Suprapubic skin (tissue), 4 donors: ENCODE data around the gene PEX11A. TPM values are rescaled to one million over a fixed set of nuclear protein-coding genes. Genes with fewer than 3 reads are reported as not detected.

ENCODE experiments used
- DNase-seq, 2 donors: peaks; one replicate each; pipeline ENCODE4 v3.0.0-alpha.2; 2019; ENCODE audit warnings: low spot score in 2 of 2
- H3K27ac ChIP-seq: fragments of 200-600 bp; sonication (generic); one replicate; pipeline ENCODE4 v1.5.1; 2019
- H3K27me3 ChIP-seq: fragments of 200-600 bp; sonication (generic); one replicate; pipeline ENCODE4 v1.5.1; 2019
- H3K36me3 ChIP-seq: fragments of 200-600 bp; sonication (generic); one replicate; pipeline ENCODE4 v1.5.1; 2019
- H3K4me1 ChIP-seq: fragments of 200-600 bp; sonication (generic); one replicate; pipeline ENCODE4 v1.5.1; 2019
- H3K4me3 ChIP-seq: fragments of 200-600 bp; sonication (generic); one replicate; pipeline ENCODE4 v1.5.1; 2019; ENCODE audit warnings: mild to moderate bottlenecking
- H3K9me3 ChIP-seq: fragments of 200-600 bp; sonication (generic); one replicate; pipeline ENCODE4 v1.5.1; 2019
- EP300 ChIP-seq: sonication (generic); formaldehyde crosslinking; IDR thresholded peaks from one replicate; pipeline ENCODE4 v1.6.1; 2017; ENCODE audit warnings: antibody characterized with exemption
- POLR2A ChIP-seq, 2 donors: fragments of 450-650 bp; IDR thresholded peaks; one replicate each; pipeline ENCODE4 v1.6.1; 2017; ENCODE audit warnings: antibody characterized with exemption in 2 of 2, mild to moderate bottlenecking in 2 of 2, moderate library complexity in 2 of 2
- POLR2AphosphoS5 ChIP-seq, 3 donors: sonication (generic); formaldehyde crosslinking; IDR thresholded peaks; one replicate each; pipeline ENCODE4 v1.6.1; 2017; ENCODE audit warnings: antibody characterized with exemption in 3 of 3
- WGBS: methylation state at CpG from one replicate; pipeline ENCODE4 v1.1.5; 2018; 5-methylcytosine and 5-hydroxymethylcytosine counted together
- total RNA-seq, 4 donors: library from RNA; depleted of rRNA; stranded (reverse); fragments of >200 nt; gene quantifications; one replicate each; pipeline ENCODE4 v1.1.0, GENCODE V29; 2016
- TF ChIP-seq, protein P1 (sequence below), 2 donors: fragments of 200-600 bp in 1 of 2; fragments of 450-650 bp in 1 of 2; sonication (generic) in 1 of 2; IDR thresholded peaks; one replicate each; pipeline ENCODE4 v1.5.1; 2016 to 2019; ENCODE audit warnings: antibody characterized with exemption in 2 of 2, mild to moderate bottlenecking in 1 of 2, moderate library complexity in 1 of 2

The PEX11A gene, protein sequence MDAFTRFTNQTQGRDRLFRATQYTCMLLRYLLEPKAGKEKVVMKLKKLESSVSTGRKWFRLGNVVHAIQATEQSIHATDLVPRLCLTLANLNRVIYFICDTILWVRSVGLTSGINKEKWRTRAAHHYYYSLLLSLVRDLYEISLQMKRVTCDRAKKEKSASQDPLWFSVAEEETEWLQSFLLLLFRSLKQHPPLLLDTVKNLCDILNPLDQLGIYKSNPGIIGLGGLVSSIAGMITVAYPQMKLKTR
- total RNA-seq = 10 to 100 TPM in 2 of 4 donors, 1 to 10 TPM in 2; 7.9 to 16.9 (median 10.6) TPM

DNA sequence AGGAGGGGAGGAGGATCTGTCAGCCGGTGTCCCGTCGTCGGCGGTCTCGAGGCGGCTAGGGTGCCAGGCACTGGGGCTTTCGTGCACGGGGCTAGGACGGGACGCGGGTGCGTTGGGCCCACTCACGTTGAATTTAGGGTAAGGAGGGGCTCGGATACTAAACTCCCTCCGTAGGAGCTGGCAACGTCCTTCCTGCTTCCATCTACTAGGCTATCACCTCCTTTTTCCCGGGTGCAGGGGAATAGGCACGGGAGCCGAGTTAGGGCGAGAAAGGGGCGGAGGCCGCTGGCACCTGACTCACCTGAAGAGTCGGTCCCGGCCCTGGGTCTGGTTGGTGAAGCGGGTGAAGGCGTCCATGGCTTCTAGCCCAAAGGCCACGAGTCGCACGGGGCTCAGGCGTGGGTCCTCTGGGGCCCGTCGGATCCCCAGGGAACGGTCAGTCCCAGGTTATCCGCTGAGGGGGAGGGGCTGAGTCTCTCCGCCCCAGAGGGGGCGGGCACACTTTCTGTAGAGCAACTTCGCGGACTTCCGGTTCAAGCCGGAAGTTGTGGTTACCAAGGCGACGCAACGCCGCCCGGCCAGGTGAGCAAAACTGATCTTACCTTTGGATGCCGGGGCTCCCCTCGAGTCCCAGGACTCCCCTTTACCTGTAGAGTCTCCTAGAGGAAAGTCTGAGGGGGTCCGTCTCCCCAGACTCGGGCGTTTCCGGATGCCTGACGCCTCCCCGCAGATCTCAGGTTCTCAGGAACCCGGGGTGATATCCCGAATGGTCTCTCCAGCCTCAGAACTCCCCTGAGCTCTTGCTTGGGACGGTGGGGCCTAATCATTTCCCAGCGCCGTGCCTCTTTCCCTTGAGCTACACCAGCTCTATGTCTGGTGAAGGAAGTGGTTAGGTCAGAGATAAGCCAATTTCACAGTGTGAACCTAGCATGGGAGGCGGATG lies at the start of gene PEX11A, which contains the start of gene WDR93:
Gene PEX11A (minus strand): TSS at position 479 of the 943 bp plus-strand sequence. CDS start 122 bp downstream, at position 357.
Gene WDR93 (plus strand): TSS at position 536 of the 943 bp plus-strand sequence. CDS start 10,936 bp downstream, outside the sequence.
- Histone ChIP-seq H3K9me3 (no peaks in the 10 kb centered on the region), H3K27me3 (no peaks in the 10 kb centered on the region), H3K27ac (peak within 1 kb of the TSS; percentile 63), H3K4me1 (peaks cover 18% of the 10 kb centered on the region), H3K36me3 (no peaks in the 10 kb centered on the region), H3K4me3 (peak within 1 kb of the TSS; percentile 91)
- peak; percentile 78 to 81 for DNase-seq
- 4% methylated on average over 28 of the region's 60 CpGs for WGBS
- peak in 1 of 2 donors; percentile 16 for TF ChIP-seq POLR2A (IDR thresholded peaks at IDR 0.05)
- TF ChIP-seq, protein P1, sequence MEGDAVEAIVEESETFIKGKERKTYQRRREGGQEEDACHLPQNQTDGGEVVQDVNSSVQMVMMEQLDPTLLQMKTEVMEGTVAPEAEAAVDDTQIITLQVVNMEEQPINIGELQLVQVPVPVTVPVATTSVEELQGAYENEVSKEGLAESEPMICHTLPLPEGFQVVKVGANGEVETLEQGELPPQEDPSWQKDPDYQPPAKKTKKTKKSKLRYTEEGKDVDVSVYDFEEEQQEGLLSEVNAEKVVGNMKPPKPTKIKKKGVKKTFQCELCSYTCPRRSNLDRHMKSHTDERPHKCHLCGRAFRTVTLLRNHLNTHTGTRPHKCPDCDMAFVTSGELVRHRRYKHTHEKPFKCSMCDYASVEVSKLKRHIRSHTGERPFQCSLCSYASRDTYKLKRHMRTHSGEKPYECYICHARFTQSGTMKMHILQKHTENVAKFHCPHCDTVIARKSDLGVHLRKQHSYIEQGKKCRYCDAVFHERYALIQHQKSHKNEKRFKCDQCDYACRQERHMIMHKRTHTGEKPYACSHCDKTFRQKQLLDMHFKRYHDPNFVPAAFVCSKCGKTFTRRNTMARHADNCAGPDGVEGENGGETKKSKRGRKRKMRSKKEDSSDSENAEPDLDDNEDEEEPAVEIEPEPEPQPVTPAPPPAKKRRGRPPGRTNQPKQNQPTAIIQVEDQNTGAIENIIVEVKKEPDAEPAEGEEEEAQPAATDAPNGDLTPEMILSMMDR (IDR thresholded peaks at IDR 0.05) = no peak

DNA sequence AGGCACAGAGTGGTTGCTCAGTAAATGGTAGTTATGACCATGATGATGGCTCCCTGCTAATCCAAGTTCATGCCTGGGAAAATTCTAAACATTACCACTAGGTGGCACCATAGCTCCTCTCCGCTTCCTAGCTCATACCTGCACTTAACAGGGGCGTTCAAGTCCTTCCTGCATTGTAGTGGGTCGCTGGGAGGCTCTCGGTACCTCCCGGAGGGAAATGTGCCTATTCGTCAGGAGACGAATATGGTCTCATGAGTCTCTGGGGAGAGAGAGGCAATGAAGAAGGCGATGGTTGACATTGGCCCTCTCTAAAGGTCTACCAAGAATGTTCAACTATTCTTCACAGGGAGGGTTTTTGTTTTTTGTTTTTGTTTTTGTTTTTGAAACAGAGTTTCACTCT lies 49.6 kb upstream of the PEX11A start:
- no peaks in the 10 kb centered on the region for H3K36me3 ChIP-seq
- no peaks in the 10 kb centered on the region for H3K9me3 ChIP-seq
- TF ChIP-seq, protein P1 (IDR thresholded peaks at IDR 0.05) = peak; percentile 83 to 91
- no peak for TF ChIP-seq EP300
- peaks cover 3% of the 10 kb centered on the region for H3K4me1 ChIP-seq
- peak in 1 of 2 donors; percentile 70 for DNase-seq
- WGBS = 9% methylated on average over 8 of the region's 8 CpGs
- no peak overlapping the region for H3K4me3 ChIP-seq
- H3K27ac ChIP-seq = no peak overlapping the region
- H3K27me3 ChIP-seq = peaks cover 3% of the 10 kb centered on the region

DNA sequence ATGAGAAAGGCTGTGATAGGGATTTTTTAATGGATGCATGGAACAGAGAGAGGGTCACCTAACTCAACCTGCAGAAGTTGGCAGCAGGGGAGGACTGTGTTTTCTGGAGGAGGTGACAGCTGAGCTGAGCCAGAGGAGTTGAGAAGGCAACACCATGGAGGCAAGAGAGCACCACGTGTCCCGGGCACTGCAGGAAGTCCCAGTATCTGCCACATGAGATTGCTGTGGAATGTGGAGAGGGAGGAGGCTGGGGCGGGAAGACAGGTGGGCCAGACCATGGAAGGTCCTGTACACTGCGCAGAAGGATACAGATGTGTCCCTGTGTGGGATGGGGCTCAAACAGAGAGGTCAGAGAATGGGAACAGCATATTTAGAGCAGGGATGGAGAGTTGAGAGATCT lies 45.2 kb upstream of the PEX11A start:
- Histone ChIP-seq H3K36me3 (no peaks in the 10 kb centered on the region), H3K9me3 (no peaks in the 10 kb centered on the region), H3K4me1 (peaks cover 3% of the 10 kb centered on the region), H3K27ac (no peak overlapping the region), H3K27me3 (no peaks in the 10 kb centered on the region), H3K4me3 (no peak overlapping the region)
- WGBS = 68% methylated on average over 4 of the region's 4 CpGs
- DNase-seq = no peak
- TF ChIP-seq EP300 (no peak), POLR2AphosphoS5 (IDR thresholded peaks at IDR 0.05) (no peak), POLR2A (IDR thresholded peaks at IDR 0.05) (no peak)
- TF ChIP-seq, protein P1 (IDR thresholded peaks at IDR 0.05) = no peak

DNA sequence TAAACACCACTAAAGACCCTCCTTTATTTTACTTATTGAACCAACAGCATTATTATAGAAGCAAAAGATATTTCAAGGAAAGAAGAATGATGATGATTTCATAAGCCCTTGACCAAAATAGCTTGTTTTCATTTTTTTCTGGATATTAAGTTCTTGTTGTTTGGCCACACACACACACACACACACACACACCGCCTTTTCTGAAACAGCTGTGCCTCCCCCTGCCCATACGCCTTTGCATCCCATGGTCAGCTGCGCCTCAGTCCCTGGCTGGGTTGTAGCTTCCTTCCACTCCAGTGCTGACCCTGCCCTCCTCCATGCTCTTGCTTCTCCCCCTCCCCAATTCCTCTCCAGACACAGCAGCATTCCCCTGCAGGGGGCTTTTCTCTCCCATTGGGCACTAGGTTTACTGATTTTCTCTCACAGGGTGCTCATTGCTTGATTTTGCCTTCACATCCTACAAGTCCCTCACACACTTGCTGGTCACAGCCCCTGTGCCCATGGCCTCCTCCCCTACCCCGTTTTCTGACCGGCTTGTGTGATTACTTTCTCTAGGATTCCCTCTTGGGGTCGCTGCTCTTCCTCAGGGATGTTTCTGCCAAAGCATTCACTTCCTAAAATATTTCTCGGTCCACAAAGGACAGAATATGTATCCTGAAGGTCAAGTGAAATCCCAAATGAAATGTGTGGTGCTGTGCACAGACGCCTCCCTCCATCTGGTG lies 42.1 kb upstream of the PEX11A start:
- H3K36me3 ChIP-seq = no peaks in the 10 kb centered on the region
- no peaks in the 10 kb centered on the region for H3K27me3 ChIP-seq
- no peak for TF ChIP-seq POLR2A (IDR thresholded peaks at IDR 0.05)
- TF ChIP-seq POLR2AphosphoS5 (IDR thresholded peaks at IDR 0.05) = no peak
- no peak for TF ChIP-seq EP300
- TF ChIP-seq, protein P1 (IDR thresholded peaks at IDR 0.05) = no peak
- no peak overlapping the region for H3K4me3 ChIP-seq
- H3K9me3 ChIP-seq = no peaks in the 10 kb centered on the region
- H3K27ac ChIP-seq = no peak overlapping the region
- peaks cover 2% of the 10 kb centered on the region for H3K4me1 ChIP-seq
- no peak for DNase-seq
- WGBS = 62% methylated on average over 8 of the region's 8 CpGs
